GM15510 (cell line): ENCODE data around the gene NNAT.

ENCODE experiments used
- POLR2A ChIP-seq: IDR thresholded peaks from 3 replicates; pipeline ENCODE4 v1.6.1; 2011; ENCODE audit warnings: borderline replicate concordance; ENCODE audit not compliant: insufficient read length; ENCODE audit errors: extremely low read depth

NNAT gene

DNA sequence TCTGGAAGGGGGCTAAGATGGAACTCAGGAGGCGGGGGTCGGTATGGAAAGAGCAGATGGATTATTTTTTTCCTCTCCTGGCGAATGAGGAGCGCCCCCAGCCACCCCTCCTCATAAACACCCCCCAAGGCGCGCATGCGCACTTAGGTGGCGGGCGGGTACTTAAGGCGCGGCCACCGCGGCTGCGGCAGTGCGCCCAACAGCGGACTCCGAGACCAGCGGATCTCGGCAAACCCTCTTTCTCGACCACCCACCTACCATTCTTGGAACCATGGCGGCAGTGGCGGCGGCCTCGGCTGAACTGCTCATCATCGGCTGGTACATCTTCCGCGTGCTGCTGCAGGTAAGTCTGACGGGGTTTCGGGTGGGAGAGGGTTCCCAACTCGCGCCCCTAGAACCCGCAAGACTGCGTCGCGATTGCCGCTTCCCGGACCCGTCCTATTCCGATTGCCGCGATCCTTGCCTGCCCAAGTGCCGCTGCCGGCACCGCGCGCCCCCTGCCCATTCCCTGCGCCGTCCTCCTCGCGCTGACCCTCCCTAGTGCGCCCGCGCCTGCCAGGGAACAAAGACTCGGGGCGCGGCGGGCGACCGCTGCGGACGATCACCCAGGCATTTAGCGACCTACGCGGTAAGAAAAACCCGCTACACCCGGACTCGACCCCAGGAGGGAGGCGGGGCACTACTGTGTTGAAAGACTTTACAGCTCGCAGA lies at the start of gene NNAT:
Gene NNAT (plus strand): TSS at position 190 of the 711 bp plus-strand sequence. CDS start 82 bp downstream, at position 272.
- no peak for TF ChIP-seq POLR2A

DNA sequence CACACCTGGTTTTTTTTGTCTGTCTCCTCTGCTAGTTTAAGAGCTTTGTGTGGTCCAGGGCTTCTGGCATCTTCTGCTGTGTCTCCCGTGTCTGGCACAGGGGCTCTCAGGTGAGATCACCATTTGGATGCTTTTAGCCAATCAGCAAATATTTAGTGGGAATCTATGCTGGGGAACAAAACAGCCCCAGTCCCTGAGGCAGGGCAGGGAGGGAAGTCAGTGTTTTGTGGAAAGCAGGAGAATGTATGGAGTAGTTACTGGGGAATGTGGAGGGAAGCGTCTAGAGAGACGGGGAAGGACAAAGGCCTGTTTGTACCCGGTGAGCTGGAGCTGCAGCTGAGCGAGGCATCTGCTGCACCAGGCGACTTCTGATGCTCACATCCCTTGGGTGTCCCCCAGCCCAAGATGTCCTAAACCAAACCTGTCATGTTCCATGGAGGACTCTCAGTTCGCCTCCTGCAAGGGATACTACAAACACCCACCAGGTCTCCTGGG lies 49.3 kb upstream of the NNAT start:
- no peak for TF ChIP-seq POLR2A

GRCh38 chr20:37473249-37474000 lies 47.6 kb upstream of the NNAT start:
- TF ChIP-seq POLR2A, result no peak

- TF ChIP-seq POLR2A, result no peak
These were observed 46.7 kb upstream of the NNAT start for GRCh38 chr20:37474386-37474785.

GRCh38 chr20:37475252-37475651 lies 45.8 kb upstream of the NNAT start:
- TF ChIP-seq POLR2A, result no peak

DNA sequence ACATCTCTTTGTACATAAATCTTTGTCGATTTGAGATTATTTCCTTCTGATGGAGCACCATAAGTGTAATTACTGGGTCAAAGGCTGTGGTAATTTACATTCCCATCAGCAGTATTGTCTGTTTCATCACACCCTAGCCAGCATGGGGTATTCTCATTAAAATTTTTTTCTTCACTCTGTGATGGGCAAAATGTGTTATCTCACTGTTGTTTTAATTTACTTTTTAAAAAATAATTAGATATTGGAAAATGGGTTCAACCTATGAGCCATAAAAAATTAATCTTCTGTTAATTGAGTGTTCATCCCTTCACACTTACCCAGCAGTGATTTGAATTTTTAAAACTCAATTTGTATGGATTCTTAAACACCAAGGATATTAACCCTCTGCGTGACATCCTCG lies 44.0 kb upstream of the NNAT start:
- no peak for TF ChIP-seq POLR2A

DNA sequence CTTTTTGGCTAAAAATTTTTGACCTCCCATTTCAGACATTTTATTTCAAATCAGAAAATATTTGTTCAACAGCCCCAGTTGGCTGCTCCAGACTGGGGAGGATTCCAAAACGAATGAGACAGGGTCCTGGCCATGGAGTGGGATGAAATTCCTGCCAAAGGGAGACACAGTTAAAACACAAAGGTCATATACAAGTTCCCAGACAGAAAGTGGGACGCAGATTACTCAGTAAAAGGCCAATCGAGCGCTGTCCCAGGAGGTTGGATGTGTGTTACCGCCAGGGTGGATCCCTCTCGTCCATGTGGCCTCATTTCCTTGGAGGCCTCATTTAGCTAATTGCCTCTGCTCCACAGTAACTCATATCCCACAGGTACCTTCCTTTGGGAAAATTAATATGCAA lies 41.8 kb upstream of the NNAT start:
- no peak for TF ChIP-seq POLR2A

GRCh38 chr20:37479925-37480691 lies 40.9 kb upstream of the NNAT start:
- no peak for TF ChIP-seq POLR2A

DNA sequence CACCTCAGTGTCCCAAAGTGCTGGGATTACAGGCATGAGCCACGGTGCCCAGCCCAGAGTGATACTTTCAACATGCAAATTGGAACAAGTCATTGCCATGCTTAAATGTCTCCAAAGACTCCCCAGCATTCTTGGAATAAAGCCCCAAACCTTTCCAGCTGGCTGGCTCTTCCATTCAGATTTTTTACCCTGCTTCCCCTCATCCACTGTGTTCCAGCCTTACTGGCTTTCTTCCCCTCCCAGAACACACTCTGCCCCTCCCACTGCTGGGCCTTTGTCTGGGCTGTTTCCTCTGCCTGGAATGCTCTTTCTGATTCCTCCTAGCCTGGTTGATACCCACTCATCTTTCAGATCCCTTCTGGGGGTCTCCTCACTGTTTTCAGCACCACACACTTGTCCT lies 40.1 kb upstream of the NNAT start:
- no peak for TF ChIP-seq POLR2A

DNA sequence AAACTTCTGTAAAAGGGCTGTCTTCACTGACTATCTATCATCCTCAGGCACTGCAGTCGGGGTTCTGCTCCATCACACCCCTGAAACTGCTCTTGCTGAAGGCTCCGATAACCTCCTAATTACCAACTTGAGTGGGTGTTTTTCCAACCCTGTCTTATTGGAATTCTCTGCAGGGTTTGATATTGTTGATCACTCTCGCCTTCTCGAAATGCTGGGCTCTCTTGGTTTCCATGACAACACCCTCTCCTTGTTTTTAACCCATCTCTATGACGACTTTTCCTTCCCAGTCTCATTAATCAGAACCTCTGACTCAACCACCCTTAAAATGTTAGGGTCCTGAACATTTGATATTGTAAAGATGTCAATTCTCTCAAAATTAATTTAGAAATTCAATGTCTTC lies 39.4 kb upstream of the NNAT start:
- no peak for TF ChIP-seq POLR2A

DNA sequence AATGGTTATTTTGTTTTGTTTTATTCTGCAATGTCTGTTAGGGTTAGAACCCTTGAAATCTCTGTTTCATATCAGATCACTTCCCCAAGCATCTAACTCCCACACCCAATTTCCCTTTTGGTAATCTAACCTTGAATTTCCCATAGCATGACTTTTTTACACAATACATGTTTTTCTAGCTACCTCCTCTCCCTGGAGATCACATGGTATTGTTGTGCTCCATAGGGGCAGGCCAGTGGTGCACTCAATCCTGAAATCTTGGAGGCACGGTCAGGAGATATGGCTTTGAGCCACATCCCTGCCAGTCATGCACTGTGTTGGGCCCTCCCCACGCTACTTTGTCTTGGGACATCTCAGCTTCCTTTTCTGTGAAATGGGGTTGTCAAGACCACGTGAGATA lies 36.7 kb upstream of the NNAT start:
- TF ChIP-seq POLR2A, result no peak

DNA sequence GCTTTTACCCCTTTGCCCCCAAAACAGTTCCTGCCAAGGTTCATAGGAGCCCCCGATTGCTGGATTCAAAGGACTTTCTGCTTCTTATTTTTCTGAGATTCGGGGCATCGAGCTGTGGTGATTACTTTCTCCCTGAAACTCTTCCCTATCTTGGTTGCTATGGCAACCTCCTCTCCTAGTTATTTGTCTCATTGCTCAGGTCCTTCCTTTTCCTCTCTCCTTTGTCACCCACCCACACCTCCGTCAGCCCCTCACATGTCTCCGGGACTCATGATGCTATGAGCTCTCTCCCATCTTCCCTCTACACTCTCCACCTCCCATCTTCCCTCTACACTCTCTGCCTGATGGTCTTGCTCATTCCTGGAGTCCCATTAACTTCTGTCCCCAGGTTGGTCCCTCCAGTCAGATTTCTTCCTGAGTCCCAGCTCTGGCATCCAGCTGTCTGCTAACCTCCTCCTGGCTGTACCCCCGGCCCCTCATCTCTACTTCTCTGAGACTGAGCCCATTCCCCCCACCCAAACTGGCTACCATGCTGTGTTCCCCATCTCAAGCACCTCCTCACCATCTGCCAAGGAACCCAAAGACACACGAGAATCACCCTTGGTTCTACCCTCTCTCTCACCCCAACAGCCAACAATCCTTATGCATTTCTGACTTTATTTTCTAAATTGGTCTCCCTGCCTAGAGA lies 30.2 kb upstream of the NNAT start:
- TF ChIP-seq POLR2A, result no peak

- no peak for TF ChIP-seq POLR2A
These were observed 28.9 kb upstream of the NNAT start for GRCh38 chr20:37492096-37492625.

- TF ChIP-seq POLR2A, result no peak
These were observed 28.1 kb upstream of the NNAT start for GRCh38 chr20:37492945-37493344.
